ENCODE data around the gene NISCH. TPM values are rescaled to one million over a fixed set of nuclear protein-coding genes. Genes with fewer than 3 reads are reported as not detected.

The NISCH gene
- total and polyA plus RNA-seq, 2 donors, result 27.6 to 62.3 TPM

DNA sequence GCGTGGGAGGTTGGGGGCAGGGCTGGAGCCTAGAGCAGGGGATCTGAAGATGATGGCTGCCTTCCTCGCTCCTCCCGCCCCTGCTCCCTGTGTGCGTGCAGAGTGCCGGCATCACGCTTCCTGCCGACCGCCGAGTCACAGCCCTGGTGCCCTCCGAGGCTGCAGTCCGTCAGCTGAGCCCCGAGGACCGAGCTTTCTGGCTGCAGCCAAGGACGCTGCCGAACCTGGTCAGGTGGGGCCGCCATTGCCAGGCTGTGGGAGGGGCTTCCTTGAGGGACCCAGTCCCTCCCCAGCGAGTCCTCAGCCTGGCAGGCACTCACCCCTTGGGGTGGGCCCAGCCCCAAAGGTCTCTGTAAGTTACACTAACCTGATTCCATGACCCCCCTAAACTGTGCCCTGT, 57.3 kb downstream of the NISCH start:
- Histone ChIP-seq H3K4me1 (ENCODE audit: control insufficient read depth in 2 of 2, insufficient read depth in 2 of 2, low read length in 2 of 2) (no peaks in the 10 kb centered on the region), H3K4me3 (ENCODE audit: low read length in 2 of 2) (no peak overlapping the region), H3K27ac (ENCODE audit: low read depth in 1 of 2, low read length in 1 of 2) (no peak overlapping the region), H3K27me3 (ENCODE audit: control insufficient read depth in 2 of 2, insufficient read depth in 1 of 2, low read length in 1 of 2) (no peaks in the 10 kb centered on the region), H3K36me3 (ENCODE audit: control insufficient read depth in 2 of 2, insufficient read depth in 2 of 2, low read length in 1 of 2) (no peaks in the 10 kb centered on the region), H3K9me3 (ENCODE audit: control insufficient read depth in 2 of 2, insufficient read depth in 1 of 2, low read length in 1 of 2) (no peaks in the 10 kb centered on the region)
- no peak for DNase-seq (ENCODE audit: low read depth in 6 of 9, low spot score in 9 of 9)
- WGBS, result 92% methylated on average over 17 of the region's 17 CpGs

DNA sequence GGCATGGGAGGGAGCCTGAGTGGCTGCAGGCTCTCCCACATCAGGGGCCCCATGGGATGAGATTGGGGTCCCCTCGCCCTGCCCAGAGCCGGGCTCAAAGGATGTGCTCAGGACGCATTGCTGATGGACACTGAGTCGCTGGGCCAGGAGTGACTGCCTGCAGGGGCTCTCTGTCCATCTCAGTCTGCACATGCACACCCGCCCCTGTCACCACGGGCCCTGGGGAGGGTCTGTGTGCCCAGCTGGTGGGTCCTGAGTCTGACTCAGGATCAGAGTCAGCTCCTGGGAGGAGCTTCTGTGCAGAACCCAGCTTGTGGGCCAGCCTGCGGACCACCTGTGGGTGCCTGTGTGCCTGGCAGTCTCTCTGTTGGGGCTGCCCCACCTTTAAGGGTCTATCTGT, 57.9 kb downstream of the NISCH start:
- WGBS, result 94% methylated on average over 7 of the region's 7 CpGs
- no peak for DNase-seq (ENCODE audit: low read depth in 6 of 9, low spot score in 9 of 9)

DNA sequence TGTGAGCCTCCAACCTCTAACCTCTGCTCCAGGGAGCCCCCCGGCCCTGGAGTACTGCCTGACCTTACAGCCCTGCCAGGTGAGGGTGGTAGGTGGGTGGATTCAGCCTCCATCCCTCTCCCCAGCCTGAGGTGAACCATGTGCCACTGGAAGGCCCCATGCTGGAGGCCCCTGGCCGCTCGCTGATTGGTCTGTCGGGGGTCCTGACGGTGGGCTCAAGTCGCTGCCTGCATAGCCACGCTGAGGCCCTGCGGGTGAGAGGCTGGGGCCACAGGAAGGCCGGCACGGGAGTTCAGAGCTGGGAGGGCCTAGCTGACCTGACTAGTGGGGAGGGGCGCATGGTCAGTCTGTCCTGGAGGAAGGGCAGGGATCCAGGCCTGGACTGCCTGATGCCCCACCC, 59.2 kb downstream of the NISCH start:
- WGBS, result 94% methylated on average over 11 of the region's 11 CpGs
- no peak for DNase-seq (ENCODE audit: low read depth in 6 of 9, low spot score in 9 of 9)
- Histone ChIP-seq H3K27ac (ENCODE audit: low read depth in 1 of 2, low read length in 1 of 2) (no peak overlapping the region), H3K36me3 (ENCODE audit: control insufficient read depth in 2 of 2, insufficient read depth in 2 of 2, low read length in 1 of 2) (no peaks in the 10 kb centered on the region), H3K4me1 (ENCODE audit: control insufficient read depth in 2 of 2, insufficient read depth in 2 of 2, low read length in 2 of 2) (no peaks in the 10 kb centered on the region), H3K4me3 (ENCODE audit: low read length in 2 of 2) (no peak overlapping the region), H3K27me3 (ENCODE audit: control insufficient read depth in 2 of 2, insufficient read depth in 1 of 2, low read length in 1 of 2) (no peaks in the 10 kb centered on the region), H3K9me3 (ENCODE audit: control insufficient read depth in 2 of 2, insufficient read depth in 1 of 2, low read length in 1 of 2) (no peaks in the 10 kb centered on the region)

More for the DNA sequence above, 57.9 kb downstream of the NISCH start:
- Histone ChIP-seq H3K9me3 (ENCODE audit: control insufficient read depth in 2 of 2, insufficient read depth in 1 of 2, low read length in 1 of 2) (no peaks in the 10 kb centered on the region), H3K27me3 (ENCODE audit: control insufficient read depth in 2 of 2, insufficient read depth in 1 of 2, low read length in 1 of 2) (no peaks in the 10 kb centered on the region), H3K4me1 (ENCODE audit: control insufficient read depth in 2 of 2, insufficient read depth in 2 of 2, low read length in 2 of 2) (no peaks in the 10 kb centered on the region), H3K4me3 (ENCODE audit: low read length in 2 of 2) (no peak overlapping the region), H3K27ac (ENCODE audit: low read depth in 1 of 2, low read length in 1 of 2) (no peak overlapping the region), H3K36me3 (ENCODE audit: control insufficient read depth in 2 of 2, insufficient read depth in 2 of 2, low read length in 1 of 2) (no peaks in the 10 kb centered on the region)

DNA sequence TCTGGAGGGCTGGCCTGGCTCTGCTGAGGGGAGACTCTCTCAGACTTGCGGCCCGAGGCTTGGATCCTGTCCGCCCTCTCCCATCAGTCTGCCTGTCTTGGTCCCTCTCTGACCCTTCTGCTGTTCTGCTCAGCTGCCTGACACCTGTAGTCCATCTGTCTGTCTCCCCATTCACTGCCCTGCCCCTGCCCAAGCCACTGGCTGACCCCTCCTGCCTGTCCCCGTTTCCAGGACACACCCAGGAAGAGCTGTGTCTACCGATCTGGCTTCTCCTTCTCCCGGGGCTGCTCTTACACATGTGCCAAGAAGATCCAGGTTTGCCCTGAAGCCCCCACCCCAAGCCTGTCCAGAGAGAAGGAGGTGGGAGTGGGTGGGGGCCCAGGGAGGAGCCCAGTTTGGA, 59.8 kb downstream of the NISCH start:
- H3K27me3 ChIP-seq (ENCODE audit: control insufficient read depth in 2 of 2, insufficient read depth in 1 of 2, low read length in 1 of 2), result no peaks in the 10 kb centered on the region
- no peaks in the 10 kb centered on the region for H3K36me3 ChIP-seq (ENCODE audit: control insufficient read depth in 2 of 2, insufficient read depth in 2 of 2, low read length in 1 of 2)
- H3K4me1 ChIP-seq (ENCODE audit: control insufficient read depth in 2 of 2, insufficient read depth in 2 of 2, low read length in 2 of 2), result no peaks in the 10 kb centered on the region
- H3K27ac ChIP-seq (ENCODE audit: low read depth in 1 of 2, low read length in 1 of 2), result no peak overlapping the region
- 88% methylated on average over 6 of the region's 6 CpGs for WGBS
- no peak for DNase-seq (ENCODE audit: low read depth in 6 of 9, low spot score in 9 of 9)
- no peak overlapping the region for H3K4me3 ChIP-seq (ENCODE audit: low read length in 2 of 2)
- no peaks in the 10 kb centered on the region for H3K9me3 ChIP-seq (ENCODE audit: control insufficient read depth in 2 of 2, insufficient read depth in 1 of 2, low read length in 1 of 2)

DNA sequence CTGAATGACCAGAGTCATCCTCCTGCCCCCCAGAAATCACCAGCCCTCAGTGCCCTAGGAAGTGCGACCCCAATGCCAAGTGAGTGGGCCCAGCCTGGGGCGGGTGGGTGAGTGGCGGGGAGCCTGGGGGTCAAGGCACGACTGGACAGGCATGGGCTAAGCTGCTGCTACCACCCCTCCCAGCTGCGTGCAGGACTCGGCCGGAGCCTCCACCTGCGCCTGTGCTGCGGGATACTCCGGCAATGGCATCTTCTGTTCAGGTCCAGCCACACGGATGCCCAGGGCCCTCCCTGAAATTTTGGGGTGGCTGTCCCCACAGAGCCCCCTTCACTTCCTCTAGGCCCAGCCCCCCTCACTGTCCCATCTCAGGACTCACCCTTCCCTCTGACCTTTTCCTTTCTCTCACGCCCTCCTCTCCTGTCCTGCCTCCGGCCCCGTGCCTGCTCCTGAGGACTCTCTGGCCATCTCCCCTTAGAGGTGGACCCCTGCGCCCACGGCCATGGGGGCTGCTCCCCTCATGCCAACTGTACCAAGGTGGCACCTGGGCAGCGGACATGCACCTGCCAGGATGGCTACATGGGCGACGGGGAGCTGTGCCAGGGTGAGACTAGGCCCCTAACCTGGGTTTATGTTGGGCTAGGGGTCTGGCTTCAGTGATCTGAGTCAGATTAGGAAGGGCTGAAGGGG, 61.2 kb downstream of the NISCH start:
- no peak for DNase-seq (ENCODE audit: low read depth in 6 of 9, low spot score in 9 of 9)
- WGBS, result 98% methylated on average over 19 of the region's 19 CpGs
- H3K4me3 ChIP-seq (ENCODE audit: low read length in 2 of 2), result no peak overlapping the region

DNA sequence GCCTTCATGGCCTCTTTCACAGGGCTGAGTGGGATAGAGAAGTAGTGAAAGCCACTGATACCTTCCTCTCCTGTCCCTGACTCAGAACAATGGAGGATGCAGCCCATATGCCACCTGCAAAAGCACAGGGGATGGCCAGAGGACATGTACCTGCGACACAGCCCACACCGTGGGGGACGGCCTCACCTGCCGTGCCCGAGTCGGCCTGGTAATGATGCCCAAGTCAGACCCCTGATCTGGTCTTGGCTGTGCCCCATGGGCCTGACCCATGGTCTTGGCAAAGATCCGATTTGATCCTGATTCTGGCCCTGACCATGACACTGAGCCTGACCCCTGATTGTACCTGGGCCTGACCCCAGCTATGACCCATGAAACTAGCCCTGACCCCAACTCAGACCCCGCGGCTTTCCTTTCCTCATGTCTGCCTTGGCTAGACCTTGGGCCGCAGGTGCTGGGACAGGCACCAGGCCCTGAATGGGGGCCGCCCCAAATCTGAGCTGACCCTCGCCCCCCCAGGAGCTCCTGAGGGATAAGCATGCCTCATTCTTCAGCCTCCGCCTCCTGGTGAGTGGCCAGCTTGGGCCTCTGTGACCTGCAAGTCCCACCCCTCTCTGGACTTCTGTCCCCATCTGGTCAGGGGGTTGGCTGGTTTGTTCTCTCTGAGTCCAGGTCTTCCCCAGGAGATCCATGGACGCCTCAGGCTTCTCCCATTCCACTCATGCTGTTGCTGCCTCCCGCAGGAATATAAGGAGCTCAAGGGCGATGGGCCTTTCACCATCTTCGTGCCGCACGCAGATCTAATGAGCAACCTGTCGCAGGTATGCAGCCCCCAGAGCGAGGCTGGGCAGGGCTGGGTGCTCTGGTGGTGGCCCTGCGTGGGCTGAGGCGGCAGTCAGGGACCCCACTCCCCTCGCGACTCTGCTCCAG, 62.7 kb downstream of the NISCH start:
- no peak for DNase-seq (ENCODE audit: low read depth in 6 of 9, low spot score in 9 of 9)
- no peak overlapping the region for H3K27ac ChIP-seq (ENCODE audit: low read depth in 1 of 2, low read length in 1 of 2)
- H3K36me3 ChIP-seq (ENCODE audit: control insufficient read depth in 2 of 2, insufficient read depth in 2 of 2, low read length in 1 of 2), result no peaks in the 10 kb centered on the region
- no peaks in the 10 kb centered on the region for H3K27me3 ChIP-seq (ENCODE audit: control insufficient read depth in 2 of 2, insufficient read depth in 1 of 2, low read length in 1 of 2)
- H3K4me3 ChIP-seq (ENCODE audit: low read length in 2 of 2), result no peak overlapping the region
- H3K4me1 ChIP-seq (ENCODE audit: control insufficient read depth in 2 of 2, insufficient read depth in 2 of 2, low read length in 2 of 2), result no peaks in the 10 kb centered on the region
- 97% methylated on average over 25 of the region's 25 CpGs for WGBS
- H3K9me3 ChIP-seq (ENCODE audit: control insufficient read depth in 2 of 2, insufficient read depth in 1 of 2, low read length in 1 of 2), result no peaks in the 10 kb centered on the region

More for the DNA sequence above, 61.2 kb downstream of the NISCH start:
- H3K27ac ChIP-seq (ENCODE audit: low read depth in 1 of 2, low read length in 1 of 2), result no peak overlapping the region
- no peaks in the 10 kb centered on the region for H3K9me3 ChIP-seq (ENCODE audit: control insufficient read depth in 2 of 2, insufficient read depth in 1 of 2, low read length in 1 of 2)
- H3K27me3 ChIP-seq (ENCODE audit: control insufficient read depth in 2 of 2, insufficient read depth in 1 of 2, low read length in 1 of 2), result no peaks in the 10 kb centered on the region
- no peaks in the 10 kb centered on the region for H3K36me3 ChIP-seq (ENCODE audit: control insufficient read depth in 2 of 2, insufficient read depth in 2 of 2, low read length in 1 of 2)
- H3K4me1 ChIP-seq (ENCODE audit: control insufficient read depth in 2 of 2, insufficient read depth in 2 of 2, low read length in 2 of 2), result no peaks in the 10 kb centered on the region

DNA sequence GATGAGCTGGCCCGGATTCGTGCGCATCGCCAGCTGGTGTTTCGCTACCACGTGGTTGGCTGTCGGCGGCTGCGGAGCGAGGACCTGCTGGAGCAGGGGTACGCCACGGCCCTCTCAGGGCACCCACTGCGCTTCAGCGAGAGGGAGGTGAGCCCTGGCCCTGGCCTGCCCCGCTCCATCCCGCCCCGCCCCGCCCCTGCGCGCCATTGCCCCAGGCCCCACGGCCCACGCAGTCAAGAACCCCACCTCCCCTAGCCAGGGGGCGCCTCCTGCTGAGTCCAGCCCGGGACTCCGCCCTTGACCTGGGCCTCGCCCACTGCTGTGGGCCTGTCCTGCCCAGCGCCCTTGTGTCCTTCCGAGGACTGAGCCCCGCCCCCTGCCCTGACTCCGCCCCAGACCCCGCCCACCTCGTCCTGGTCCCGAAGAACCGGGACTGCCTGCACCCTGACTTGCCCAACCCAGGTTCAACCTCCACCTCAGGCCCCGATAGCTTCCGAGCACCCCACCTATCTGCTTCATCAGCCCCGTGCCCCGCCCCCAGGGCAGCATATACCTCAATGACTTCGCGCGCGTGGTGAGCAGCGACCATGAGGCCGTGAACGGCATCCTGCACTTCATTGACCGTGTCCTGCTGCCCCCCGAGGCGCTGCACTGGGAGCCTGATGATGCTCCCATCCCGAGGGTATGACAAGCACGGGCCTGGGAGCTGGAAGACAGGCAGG, 63.5 kb downstream of the NISCH start:
- Histone ChIP-seq H3K4me1 (ENCODE audit: control insufficient read depth in 2 of 2, insufficient read depth in 2 of 2, low read length in 2 of 2) (no peaks in the 10 kb centered on the region), H3K4me3 (ENCODE audit: low read length in 2 of 2) (no peak overlapping the region), H3K27me3 (ENCODE audit: control insufficient read depth in 2 of 2, insufficient read depth in 1 of 2, low read length in 1 of 2) (no peaks in the 10 kb centered on the region), H3K27ac (ENCODE audit: low read depth in 1 of 2, low read length in 1 of 2) (no peak overlapping the region), H3K9me3 (ENCODE audit: control insufficient read depth in 2 of 2, insufficient read depth in 1 of 2, low read length in 1 of 2) (no peaks in the 10 kb centered on the region), H3K36me3 (ENCODE audit: control insufficient read depth in 2 of 2, insufficient read depth in 2 of 2, low read length in 1 of 2) (no peaks in the 10 kb centered on the region)
- WGBS, result 94% methylated on average over 50 of the region's 50 CpGs
- no peak for DNase-seq (ENCODE audit: low read depth in 6 of 9, low spot score in 9 of 9)

DNA sequence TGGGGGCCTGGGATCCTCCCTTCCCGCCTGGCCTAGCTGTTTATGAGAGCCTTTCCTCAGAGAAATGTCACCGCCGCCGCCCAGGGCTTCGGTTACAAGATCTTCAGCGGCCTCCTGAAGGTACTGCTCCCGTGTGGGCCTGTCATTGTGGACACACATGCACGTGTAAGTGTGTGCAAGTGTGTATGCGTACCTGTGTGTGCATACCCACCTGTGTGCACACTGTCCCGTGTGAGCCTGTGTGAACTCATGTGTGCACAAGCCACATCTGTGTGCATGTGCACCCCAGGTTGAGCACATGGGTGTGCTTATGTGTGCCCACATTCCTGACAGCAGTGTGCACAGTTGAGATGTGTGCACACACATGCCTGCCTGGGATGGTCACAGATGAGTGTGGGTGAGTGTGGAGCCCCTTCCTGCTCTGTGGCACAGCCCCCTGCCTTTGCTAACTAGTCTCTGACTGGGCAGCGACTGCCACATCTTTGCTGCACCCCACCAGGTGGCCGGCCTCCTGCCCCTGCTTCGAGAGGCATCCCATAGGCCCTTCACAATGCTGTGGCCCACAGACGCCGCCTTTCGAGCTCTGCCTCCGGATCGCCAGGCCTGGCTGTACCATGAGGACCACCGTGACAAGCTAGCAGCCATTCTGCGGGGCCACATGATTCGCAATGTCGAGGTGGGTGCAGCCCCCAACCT, 64.2 kb downstream of the NISCH start:
- DNase-seq (ENCODE audit: low read depth in 6 of 9, low spot score in 9 of 9), result no peak
- no peaks in the 10 kb centered on the region for H3K9me3 ChIP-seq (ENCODE audit: control insufficient read depth in 2 of 2, insufficient read depth in 1 of 2, low read length in 1 of 2)

More for the DNA sequence above, 64.2 kb downstream of the NISCH start:
- H3K27ac ChIP-seq (ENCODE audit: low read depth in 1 of 2, low read length in 1 of 2), result no peak overlapping the region
- H3K36me3 ChIP-seq (ENCODE audit: control insufficient read depth in 2 of 2, insufficient read depth in 2 of 2, low read length in 1 of 2), result no peaks in the 10 kb centered on the region
- 95% methylated on average over 22 of the region's 22 CpGs for WGBS
- no peaks in the 10 kb centered on the region for H3K27me3 ChIP-seq (ENCODE audit: control insufficient read depth in 2 of 2, insufficient read depth in 1 of 2, low read length in 1 of 2)
- H3K4me1 ChIP-seq (ENCODE audit: control insufficient read depth in 2 of 2, insufficient read depth in 2 of 2, low read length in 2 of 2), result no peaks in the 10 kb centered on the region
- no peak overlapping the region for H3K4me3 ChIP-seq (ENCODE audit: low read length in 2 of 2)

Measured in thymus (tissue), 11 donors.